Gastrocnemius medialis (tissue), 4 donors: ENCODE data around the gene POTEC.
"Not testable (repeated sequence)": the region's sequence is repeated elsewhere in the genome, so short reads cannot be mapped to it uniquely, and the experiment has no call there.

ENCODE experiments used
- CTCF ChIP-seq, 5 experiments: fragments of 450-650 bp in 3 of 5; fragments of 200-600 bp in 2 of 5; sonication (generic) in 2 of 5; IDR thresholded peaks in 4 of 5; conservative IDR thresholded peaks in 1 of 5; 1 replicate in 4 of 5; 2 replicates in 1 of 5; pipeline ENCODE4 v1.5.1; 2016 to 2019; ENCODE audit warnings: antibody characterized with exemption in 5 of 5, mild to moderate bottlenecking in 3 of 5, moderate library complexity in 3 of 5
- POLR2A ChIP-seq, 2 donors: fragments of 450-650 bp; IDR thresholded peaks; one replicate each; pipeline ENCODE4 v1.6.1; 2017; ENCODE audit warnings: antibody characterized with exemption in 2 of 2, mild to moderate bottlenecking in 2 of 2, moderate library complexity in 2 of 2

- TF ChIP-seq POLR2A (IDR thresholded peaks at IDR 0.05); CTCF (IDR thresholded peaks at IDR 0.05 in 4 of 5, conservative IDR thresholded peaks at IDR 0.05 in 1 of 5): not testable (repeated sequence)
Measured at GRCh38 chr18:14475520-14475919, 67.9 kb downstream of the POTEC start.
